ENCODE results near the gene NANS.
"Not testable (repeated sequence)": the region's sequence is repeated elsewhere in the genome, so short reads cannot be mapped to it uniquely, and the experiment has no call there.

The NANS gene

DNA sequence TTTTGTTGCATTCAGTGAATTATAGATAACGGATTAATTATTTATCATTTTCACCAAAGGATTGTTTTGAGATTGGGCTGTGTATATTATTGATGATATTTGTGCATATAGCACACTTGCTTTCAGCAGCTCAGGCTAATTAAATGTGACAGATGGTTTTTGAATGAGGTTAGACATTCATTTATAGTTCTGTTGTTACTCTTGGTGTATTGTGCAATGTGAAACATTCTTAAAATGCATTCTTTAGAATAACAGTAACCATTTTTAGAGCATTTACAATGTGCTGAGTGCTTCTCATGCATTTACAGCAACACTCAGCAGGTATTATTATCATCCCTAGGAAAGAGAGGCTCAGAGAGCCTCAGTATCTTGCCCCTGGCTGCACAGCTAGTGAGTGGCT is 23.8 kb downstream of the NANS start:
- DNase-seq (ENCODE audit: low read depth), result no peak

- no peak for DNase-seq (ENCODE audit: low read depth)
These were observed 24.2 kb downstream of the NANS start for GRCh38 chr9:98080780-98081179.

DNA sequence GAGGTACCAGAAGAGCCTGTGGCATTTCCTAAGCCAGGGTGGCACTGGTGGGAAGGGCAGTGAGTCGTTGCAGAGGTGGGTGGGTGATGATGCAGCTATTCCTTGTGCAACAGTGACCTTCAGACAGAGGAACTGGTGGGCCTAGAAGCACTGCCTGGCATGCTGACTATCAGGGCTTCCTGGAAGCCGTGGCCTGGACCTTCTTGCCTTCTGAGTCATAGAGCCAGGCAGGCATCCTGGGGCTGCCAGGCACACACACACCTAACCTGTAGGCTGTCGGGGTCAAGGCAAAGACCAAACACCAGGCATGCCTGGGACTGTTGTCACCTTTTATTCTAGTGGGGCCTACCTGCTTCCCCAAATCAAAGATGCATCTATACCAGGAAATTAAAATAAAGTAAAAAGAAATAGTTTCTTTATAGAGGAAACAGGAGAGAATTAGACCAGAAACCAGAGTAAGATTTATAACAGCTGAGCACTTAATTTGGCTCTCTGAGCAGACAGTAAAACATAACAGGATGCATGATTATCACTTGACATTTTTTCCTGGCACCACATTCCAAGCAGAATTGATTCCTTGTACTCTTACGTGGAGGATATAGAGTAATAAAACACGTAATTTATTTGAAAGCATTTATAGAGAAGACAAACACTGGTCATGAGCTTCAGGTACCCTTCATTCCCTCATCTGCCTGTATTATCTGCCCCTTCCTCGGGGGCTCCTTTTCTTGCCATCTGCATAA is 25.1 kb downstream of the NANS start:
- no peak for DNase-seq (ENCODE audit: low read depth)

GRCh38 chr9:98083061-98083501 is 26.5 kb downstream of the NANS start:
- DNase-seq (ENCODE audit: low read depth), result no peak

DNA sequence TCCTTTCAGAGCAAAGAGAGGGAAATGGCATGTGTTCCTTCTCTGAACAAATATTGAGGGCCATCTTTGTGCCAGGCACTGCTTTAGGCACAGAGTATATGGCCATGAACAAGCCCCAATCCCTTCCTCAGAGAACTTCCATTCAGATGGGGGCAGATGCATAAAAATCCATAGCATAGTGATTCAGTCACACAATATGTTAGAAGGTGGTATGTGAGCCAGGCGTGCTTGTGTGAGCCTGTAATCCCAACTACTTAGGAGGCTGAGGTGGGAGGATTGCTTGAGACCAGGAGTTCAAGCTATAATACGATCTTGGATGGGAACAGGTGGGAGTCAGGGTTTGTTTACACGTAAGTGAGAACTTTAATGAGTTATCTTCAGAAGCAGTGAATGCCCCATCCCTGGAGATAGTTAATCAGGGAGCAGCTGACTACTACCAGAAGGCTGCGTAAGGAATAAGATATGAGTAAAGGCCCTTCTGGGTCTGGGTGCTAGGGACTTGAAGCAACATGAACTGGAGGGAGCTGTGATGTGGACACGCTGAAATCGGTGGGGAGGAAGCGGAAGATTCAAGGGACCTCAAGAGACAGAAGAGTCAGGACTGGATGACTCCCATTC is 27.1 kb downstream of the NANS start:
- no peak for DNase-seq (ENCODE audit: low read depth)

- no peak for DNase-seq (ENCODE audit: low read depth)
These were observed 27.9 kb downstream of the NANS start for GRCh38 chr9:98084396-98084795.

DNA sequence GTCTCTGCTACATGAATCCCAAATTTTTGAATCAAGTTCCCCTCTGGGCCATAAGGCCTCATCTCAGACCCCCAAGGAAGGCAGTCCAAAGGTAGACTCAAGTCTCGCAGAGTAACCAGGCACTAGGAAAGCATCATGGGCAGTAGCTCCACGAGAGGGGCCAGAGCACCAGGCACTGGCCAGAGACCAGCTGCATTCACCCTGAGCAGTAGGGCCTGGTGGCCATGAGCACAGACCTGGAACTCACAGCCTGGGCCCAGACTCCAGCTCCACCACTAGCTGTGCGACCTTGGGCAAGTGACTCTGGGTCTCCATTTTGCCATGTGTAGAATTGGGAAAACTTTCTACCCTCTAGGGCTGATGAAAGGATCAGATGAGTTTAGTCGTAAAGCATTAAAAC is 28.5 kb downstream of the NANS start:
- DNase-seq (ENCODE audit: low read depth), result no peak

DNA sequence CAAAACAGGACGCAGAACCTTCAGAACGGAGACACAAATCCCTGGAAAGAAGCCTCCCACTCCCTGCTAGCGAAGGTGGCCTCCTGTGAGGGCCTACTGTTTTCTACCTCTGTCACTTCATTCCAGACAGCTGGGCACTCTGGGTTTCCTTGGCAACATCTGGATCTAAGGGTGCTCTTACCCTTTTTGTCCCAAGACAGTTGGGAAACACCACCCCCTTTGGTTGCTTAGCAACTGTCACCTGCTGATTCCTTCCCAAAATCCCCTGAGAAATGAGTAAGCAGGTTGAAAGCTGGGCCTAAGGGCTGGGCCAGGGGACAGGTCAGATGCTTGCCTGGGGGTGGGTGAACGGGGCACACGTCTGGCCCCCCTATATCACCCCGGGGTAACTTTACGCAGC is 29.4 kb downstream of the NANS start:
- no peak for DNase-seq (ENCODE audit: low read depth)

GRCh38 chr9:98086461-98086860 is 29.9 kb downstream of the NANS start:
- DNase-seq (ENCODE audit: low read depth), result no peak

DNA sequence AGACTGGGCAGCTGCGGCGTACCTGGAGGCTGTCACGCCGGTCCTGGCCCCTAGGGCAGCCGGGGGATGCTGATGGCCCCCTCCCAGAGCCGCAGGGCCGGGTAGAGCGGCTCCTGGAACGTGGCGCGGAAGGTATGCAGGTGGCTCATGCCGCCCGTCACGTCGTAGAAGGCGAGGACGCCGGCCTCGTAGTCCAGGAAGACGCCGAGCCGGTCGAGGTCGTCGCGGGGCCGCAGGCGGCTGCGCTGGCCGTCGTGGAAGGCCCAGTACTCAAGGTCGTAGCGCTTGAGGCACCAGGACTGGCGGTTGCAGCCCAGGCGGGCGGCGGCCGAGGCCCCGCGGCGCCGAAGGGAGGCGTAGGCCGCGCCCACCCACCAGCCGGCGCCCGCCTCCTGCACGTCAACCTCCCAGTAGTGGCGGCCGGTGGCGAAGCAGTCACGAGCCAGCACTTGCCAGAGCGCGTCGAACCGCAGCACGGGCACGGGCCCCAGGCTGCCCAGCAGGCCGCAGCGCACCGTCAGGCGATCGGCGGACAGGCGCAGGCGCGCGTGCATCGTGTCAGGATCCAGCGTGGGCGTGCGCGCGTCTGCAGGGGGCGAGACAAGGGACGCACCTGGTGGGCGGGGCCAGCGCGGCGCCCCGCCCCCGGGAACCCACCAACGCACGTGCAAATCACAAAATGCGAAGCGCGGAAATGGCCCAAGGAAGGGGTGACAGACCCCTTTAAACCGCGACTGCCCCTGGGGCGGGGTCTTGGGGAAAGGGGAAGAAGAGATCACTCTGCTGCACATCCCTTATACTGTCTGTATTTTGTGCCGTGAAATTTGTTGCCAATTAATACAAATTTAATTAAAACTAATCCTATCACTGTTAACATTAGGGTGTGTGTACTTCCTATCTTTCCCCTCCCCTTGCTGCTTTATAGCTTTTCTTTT is 31.2 kb downstream of the NANS start:
- DNase-seq (ENCODE audit: low read depth), result no peak

GRCh38 chr9:98090674-98091073 is 34.1 kb downstream of the NANS start:
- not testable (repeated sequence) for DNase-seq (ENCODE audit: low read depth)

DNA sequence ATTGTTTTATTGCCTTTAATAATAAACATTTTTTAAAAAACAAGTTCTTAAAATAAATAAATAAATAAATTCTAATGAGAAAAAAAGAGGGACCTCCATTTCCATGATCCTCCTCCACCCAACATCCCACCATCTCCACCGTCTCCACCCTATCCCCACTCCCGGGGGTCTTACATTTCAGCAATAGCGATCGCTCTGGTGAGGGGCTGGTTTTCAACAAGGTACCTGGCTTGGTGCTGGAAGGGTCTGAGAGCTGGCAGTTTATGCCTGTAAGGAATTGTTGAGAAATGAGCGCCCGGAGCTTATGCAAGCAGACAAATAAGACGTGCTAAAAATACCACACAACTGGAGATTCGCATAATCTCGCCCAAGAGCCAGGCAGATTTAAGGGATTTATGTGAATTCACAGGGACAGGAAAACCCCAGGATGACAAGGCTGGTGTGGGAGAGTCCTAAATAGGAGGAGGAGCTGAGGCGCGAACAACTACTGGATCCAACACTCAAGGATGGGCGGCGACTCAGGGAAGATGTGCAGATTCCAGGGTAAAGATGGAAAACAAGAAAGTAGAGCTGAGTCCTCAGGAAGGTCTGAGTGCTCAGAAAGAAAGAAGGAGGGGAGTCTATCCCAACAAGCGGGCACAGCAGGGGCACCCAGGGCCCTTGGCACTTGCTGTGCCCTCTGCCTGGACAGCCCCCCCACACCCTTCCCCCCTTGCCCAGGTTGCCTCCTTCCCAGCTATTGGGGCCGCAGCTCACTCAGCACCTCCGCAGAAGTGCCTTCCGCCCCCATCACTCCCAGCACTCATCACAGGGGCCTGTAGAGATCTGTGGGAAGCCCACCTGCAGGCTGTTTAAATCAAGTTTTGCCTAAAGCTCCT is 35.4 kb downstream of the NANS start:
- no peak for DNase-seq (ENCODE audit: low read depth)

DNA sequence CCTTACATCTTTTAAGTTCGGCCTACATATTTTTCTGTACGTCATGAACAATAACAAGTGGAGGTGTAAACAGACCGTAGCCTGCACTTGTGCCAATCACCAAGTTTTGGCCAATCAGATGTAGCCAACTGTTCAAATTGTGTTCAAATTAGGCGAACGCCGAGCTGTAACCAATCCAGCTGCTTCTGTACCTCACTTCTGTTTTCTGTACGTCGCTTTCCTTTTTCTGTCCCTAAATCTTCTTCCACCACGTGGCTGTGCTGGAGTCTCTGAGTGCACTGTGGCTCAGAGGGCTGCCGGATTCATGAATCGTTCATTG is 36.0 kb downstream of the NANS start:
- no peak for DNase-seq (ENCODE audit: low read depth)

GRCh38 chr9:98094316-98094715 is 37.8 kb downstream of the NANS start:
- no peak for DNase-seq (ENCODE audit: low read depth)

GRCh38 chr9:98094851-98095250 is 38.3 kb downstream of the NANS start:
- no peak for DNase-seq (ENCODE audit: low read depth)

DNA sequence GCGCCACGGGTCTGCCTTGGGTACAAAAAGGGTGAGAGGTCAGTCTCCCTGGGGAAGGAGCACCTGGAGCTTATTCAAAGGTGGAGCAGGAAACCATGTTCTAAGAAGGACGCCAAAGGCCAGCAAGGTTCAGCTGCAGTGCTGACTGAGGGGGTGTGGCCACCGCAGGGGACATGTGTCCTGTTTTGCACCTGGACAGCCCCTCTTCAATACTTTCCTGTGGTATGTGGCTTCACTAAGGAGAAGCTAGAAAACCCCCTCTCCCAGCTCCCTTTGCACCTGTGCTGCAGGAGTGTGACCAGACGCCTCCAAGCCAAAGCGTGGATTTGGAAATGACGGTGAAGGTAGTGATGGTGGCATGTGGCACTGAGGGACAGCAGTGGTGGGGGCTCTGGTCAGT is 38.9 kb downstream of the NANS start:
- no peak for DNase-seq (ENCODE audit: low read depth)

DNA sequence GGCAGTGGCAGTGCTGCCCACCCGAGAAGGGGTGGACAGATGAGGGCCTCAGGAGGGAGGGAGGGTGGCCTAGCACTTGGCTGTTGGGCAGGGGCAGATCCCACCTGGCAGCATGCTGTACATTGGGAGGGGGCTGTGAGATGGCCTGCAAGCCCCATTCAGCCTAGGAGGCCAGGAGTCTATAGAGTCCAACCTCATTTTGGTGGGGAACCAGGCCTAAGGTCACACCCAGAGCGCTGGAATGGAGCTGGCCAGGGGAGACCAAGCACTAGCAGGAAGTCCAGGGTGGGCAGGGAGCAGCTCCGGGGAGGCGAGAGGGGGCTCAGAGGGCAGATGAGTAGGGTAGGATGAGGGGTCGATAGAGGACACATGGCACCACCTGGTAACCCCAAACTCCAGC is 39.6 kb downstream of the NANS start:
- DNase-seq (ENCODE audit: low read depth), result no peak

DNA sequence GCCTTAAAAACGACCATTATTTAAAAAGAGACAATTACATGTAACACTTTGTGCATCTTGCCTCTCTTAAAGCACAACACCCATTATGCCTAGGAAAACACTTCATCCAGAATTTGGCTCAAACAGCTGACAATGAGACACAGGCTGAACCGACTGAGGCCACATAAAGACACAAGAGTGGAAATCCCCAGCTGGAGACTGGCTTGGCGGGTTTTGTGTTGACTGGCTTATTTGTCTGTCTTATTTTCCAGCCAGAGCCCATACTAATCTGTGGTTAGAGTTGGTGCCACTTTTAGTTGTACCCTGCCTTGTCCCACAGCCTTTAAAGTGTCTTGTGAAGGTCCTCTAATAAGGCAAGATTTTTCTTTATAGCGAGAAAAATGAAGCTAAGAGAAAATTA is 41.3 kb downstream of the NANS start:
- DNase-seq (ENCODE audit: low read depth), result no peak

DNA sequence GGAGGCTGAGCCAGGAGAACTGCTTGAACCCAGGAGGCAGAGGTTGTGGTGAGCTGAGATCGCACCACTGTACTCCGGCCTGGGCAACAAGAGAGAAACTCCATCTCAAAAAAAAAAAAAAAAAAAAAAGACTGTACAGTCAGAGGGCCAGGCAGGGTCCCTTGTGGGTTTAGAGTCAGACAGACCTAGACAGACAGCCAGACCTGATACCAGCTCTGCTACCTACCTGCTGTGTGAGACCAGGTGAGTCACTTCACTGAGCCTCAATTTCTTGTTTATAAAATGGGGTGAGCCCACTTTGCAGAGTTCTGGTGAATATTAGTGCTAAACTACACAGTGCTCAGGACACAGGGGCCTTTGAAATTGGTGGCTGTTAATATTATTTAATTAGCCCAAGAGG is 42.8 kb downstream of the NANS start:
- no peak for DNase-seq (ENCODE audit: low read depth)

DNA sequence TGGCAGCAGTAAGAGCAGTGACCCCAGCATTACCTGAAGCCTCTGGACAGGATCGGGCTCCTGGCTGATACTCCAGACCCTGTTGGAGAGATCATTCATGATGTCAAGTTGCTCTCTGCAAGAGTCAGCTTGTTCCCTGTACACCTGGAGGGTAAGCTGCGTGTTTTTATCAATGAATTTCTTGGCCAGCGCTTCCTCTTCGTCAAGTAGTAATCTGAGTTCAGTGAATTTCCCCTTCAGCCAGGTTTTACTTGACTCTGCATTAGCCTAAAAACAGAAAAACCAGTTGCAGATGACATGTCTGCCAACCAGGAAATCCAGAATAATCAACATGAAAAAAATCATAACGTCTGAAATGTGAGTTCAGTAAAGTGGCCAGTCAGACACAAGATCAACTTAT is 43.4 kb downstream of the NANS start:
- DNase-seq (ENCODE audit: low read depth), result no peak

DNA sequence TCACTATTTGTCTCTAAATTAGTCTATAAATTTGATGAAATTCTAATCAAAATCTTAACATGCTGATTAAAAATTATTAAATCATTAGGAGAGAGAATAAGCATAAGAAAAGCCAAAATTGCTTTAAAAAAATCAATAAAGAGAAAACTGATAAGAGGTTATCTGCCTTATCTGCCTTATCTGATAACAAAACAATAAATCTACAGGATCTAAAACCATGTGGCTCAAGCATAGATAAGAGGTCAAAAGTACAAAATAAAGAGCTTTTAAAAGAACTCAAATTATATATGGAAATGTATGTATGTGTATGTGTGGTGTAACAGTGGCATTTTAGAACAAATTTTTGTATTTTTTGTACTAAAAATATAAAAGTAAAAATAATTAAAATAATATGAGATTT is 43.9 kb downstream of the NANS start:
- DNase-seq (ENCODE audit: low read depth), result no peak

DNA sequence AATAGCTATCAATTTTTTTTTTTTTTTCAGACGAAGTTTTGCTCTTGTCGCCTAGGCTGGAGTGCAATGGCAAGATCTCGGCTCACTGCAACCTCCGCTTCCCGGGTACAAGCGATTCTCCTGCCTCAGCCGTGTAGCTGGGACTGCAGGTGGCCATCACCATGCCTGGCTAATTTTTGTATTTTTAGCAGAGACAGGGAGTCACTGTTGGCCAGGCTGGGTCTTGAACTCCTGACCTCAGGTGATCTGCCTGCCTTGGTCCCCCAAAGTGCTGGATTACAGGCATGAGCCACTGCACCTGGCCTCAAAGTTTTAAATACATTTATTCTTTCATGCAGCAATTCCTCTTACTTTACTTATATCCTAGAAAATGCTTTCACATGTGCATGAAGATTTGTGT is 44.9 kb downstream of the NANS start:
- no peak for DNase-seq (ENCODE audit: low read depth)
